Thyroid gland (tissue), 4 donors: ENCODE data around the gene SEMA5A. TPM values are rescaled to one million over a fixed set of nuclear protein-coding genes. Genes with fewer than 3 reads are reported as not detected.
A peak's percentile ranks its signal among the peaks of the same experiment; 100 is the strongest.

ENCODE experiments used
- DNase-seq, 2 donors: peaks; one replicate each; pipeline ENCODE4 v3.0.0-alpha.2; 2019
- H3K27ac ChIP-seq, 3 donors: fragments of 200-600 bp; sonication (generic); 1 replicate in 2 of 3; 2 replicates in 1 of 3; pipeline ENCODE4 v1.5.1; 2016 to 2019; ENCODE audit warnings: mild to moderate bottlenecking in 1 of 3, moderate library complexity in 1 of 3
- H3K27me3 ChIP-seq: fragments of 200-600 bp; sonication (generic); one replicate; pipeline ENCODE4 v1.5.1; 2019
- H3K36me3 ChIP-seq, 2 donors: fragments of 200-600 bp; sonication (generic); one replicate each; pipeline ENCODE4 v1.5.1; 2016 to 2019
- H3K4me1 ChIP-seq, 2 donors: fragments of 200-600 bp; sonication (generic); one replicate each; pipeline ENCODE4 v1.5.1; 2017 to 2019
- H3K4me3 ChIP-seq, 3 donors: fragments of 200-600 bp; sonication (generic); replicated peaks in 1 of 3; 1 replicate in 2 of 3; 2 replicates in 1 of 3; pipeline ENCODE4 v1.5.1; 2016; ENCODE audit warnings: mild to moderate bottlenecking in 1 of 3
- H3K9me3 ChIP-seq: fragments of 200-600 bp; sonication (generic); one replicate; pipeline ENCODE4 v1.5.1; 2017
- POLR2A ChIP-seq, 2 donors: fragments of 450-650 bp; IDR thresholded peaks; one replicate each; pipeline ENCODE4 v1.6.1; 2017; ENCODE audit warnings: antibody characterized with exemption in 2 of 2, mild to moderate bottlenecking in 2 of 2, moderate library complexity in 1 of 2
- WGBS, 2 donors: methylation state at CpG; one replicate each; pipeline ENCODE4 v1.1.5; 2017; 5-methylcytosine and 5-hydroxymethylcytosine counted together
- intact Hi-C: fragments of 100-400 bp; cut with DNase I; formaldehyde crosslinking; loops from one replicate; pipeline ENCODE4 v1.15.1; 2023
- total RNA-seq, 4 donors: library from RNA; depleted of rRNA; stranded (reverse); fragments of >200 nt; gene quantifications; one replicate each; pipeline ENCODE4 v1.2.3, GENCODE V29; 2016
- TF ChIP-seq, protein P1 (sequence below), 6 experiments: fragments of 200-600 bp in 3 of 6; fragments of 450-650 bp in 3 of 6; sonication (generic) in 3 of 6; IDR thresholded peaks; one replicate each; pipeline ENCODE4 v1.5.1; 2016 to 2019; ENCODE audit warnings: antibody characterized with exemption in 6 of 6, mild to moderate bottlenecking in 2 of 6, inconsistent platforms in 1 of 6, moderate library complexity in 1 of 6

SEMA5A gene
- total RNA-seq, 4 donors from 2014 or later: 1.8 to 8.4 (median 3.8) TPM

- no peak overlapping the region for H3K4me3 ChIP-seq
- WGBS, 2 donors: 36 to 39% methylated on average over 4 of the region's 4 CpGs
- intact Hi-C loops: no loop called here
- H3K36me3 ChIP-seq: no peaks in the 10 kb centered on the region
- no peaks in the 10 kb centered on the region for H3K9me3 ChIP-seq
- no peaks in the 10 kb centered on the region for H3K27me3 ChIP-seq
- no peak overlapping the region for H3K27ac ChIP-seq
- no peak for DNase-seq
- TF ChIP-seq, protein P1, sequence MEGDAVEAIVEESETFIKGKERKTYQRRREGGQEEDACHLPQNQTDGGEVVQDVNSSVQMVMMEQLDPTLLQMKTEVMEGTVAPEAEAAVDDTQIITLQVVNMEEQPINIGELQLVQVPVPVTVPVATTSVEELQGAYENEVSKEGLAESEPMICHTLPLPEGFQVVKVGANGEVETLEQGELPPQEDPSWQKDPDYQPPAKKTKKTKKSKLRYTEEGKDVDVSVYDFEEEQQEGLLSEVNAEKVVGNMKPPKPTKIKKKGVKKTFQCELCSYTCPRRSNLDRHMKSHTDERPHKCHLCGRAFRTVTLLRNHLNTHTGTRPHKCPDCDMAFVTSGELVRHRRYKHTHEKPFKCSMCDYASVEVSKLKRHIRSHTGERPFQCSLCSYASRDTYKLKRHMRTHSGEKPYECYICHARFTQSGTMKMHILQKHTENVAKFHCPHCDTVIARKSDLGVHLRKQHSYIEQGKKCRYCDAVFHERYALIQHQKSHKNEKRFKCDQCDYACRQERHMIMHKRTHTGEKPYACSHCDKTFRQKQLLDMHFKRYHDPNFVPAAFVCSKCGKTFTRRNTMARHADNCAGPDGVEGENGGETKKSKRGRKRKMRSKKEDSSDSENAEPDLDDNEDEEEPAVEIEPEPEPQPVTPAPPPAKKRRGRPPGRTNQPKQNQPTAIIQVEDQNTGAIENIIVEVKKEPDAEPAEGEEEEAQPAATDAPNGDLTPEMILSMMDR (IDR thresholded peaks at IDR 0.05): no peak
- no peak for TF ChIP-seq POLR2A (IDR thresholded peaks at IDR 0.05)
- H3K4me1 ChIP-seq: peaks cover 9 to 13% of the 10 kb centered on the region in 2 donors
Observed at GRCh38 chr5:9052421-9052820, 493.5 kb downstream of the SEMA5A start.

DNA sequence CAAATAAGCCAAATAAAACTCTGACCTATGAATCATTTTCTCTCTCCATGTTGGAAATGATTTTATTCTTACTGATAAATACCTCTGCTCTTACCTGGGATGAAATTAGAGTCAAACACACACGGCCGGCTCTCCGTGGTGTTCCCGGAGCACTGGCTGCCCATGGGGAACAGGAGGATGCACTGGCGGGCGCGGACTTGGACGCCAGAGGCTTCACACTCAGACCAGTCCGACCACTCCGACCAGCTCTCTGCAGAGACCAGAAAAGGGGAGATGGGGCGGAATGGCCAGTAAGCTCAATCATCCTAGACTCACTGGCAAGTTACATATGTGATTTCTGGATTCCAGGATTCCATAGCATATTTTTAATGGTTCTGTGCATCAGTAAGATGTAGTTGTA is 494.1 kb downstream of the SEMA5A start:
- intact Hi-C loops: no loop called here

DNA sequence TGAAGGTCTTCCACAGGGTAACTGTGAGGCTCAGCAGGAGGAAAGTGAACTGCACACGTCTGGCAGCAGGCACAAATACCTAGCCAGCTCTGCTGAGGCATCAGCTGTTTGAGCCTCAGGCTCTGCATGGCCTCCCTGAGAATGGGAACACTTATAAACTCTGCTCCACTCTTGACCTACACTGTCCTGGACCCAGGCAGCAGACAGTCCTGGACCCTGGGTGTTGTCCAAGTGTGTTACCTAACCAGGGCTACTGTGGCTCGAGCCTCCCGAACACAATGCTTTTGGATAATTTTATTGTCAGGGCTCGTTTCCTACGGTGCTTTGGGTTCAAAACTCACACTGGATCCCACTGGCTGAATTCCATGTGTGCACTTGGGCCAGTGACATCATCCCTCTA is 497.9 kb downstream of the SEMA5A start:
- Histone ChIP-seq H3K4me3 (no peak overlapping the region), H3K9me3 (no peaks in the 10 kb centered on the region), H3K27ac (no peak overlapping the region), H3K4me1 (peaks cover 9 to 26% of the 10 kb centered on the region in 2 donors), H3K36me3 (no peaks in the 10 kb centered on the region), H3K27me3 (no peaks in the 10 kb centered on the region)
- no peak for TF ChIP-seq POLR2A (IDR thresholded peaks at IDR 0.05)
- TF ChIP-seq, protein P1 (IDR thresholded peaks at IDR 0.05): no peak
- no peak for DNase-seq
- WGBS, 2 donors: 84 to 92% methylated on average over 5 of the region's 5 CpGs
- intact Hi-C loops: no loop called here

More for the DNA sequence above, 494.1 kb downstream of the SEMA5A start:
- no peaks in the 10 kb centered on the region for H3K27me3 ChIP-seq
- H3K36me3 ChIP-seq: no peaks in the 10 kb centered on the region
- WGBS, 2 donors: 93 to 94% methylated on average over 11 of the region's 11 CpGs
- H3K4me1 ChIP-seq: peaks cover 9 to 18% of the 10 kb centered on the region in 2 donors
- no peak overlapping the region for H3K4me3 ChIP-seq
- DNase-seq: no peak
- H3K9me3 ChIP-seq: no peaks in the 10 kb centered on the region
- no peak overlapping the region for H3K27ac ChIP-seq
- TF ChIP-seq POLR2A (IDR thresholded peaks at IDR 0.05): no peak
- TF ChIP-seq, protein P1 (IDR thresholded peaks at IDR 0.05): no peak

DNA sequence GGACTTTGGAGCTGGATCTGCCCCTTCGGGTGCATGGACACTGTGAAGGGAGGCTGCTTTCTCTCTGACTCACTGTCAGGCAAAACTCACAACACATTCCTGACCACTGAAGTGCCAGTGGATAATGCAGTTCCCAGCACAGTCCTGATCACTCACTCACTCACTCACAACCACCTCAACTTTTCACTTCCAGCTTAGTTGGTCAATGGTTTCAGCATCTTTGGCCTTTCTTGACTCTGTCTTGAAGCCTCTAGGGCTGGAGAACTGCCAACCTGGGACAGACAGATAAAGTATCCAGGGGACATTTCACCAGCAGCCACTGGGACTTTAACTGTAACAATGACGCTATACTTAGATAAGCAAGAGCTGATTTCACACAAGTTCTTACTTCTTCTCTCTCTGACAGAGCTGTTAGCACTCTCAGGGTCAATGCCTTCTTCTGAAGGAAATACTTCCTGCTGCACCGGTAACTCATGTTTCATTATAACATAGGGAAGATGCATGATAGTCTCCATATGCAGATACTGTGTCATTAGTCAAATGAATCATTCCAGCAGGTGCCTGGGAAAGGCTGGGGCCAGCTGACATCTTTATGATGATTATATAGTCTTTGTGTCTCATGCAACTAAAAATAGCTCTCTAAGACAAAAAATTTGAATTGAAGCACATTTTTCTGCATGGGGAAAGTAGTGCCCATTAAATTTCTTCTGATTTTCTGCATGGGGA is 499.0 kb downstream of the SEMA5A start:
- 43 to 78% methylated on average over 3 of the region's 3 CpGs for WGBS, 2 donors
- Histone ChIP-seq H3K4me3 (no peak overlapping the region), H3K27me3 (no peaks in the 10 kb centered on the region), H3K36me3 (no peaks in the 10 kb centered on the region), H3K27ac (no peak overlapping the region), H3K4me1 (peaks cover 0 to 16% of the 10 kb centered on the region in 2 donors), H3K9me3 (no peaks in the 10 kb centered on the region)
- TF ChIP-seq, protein P1 (IDR thresholded peaks at IDR 0.05): no peak
- TF ChIP-seq POLR2A (IDR thresholded peaks at IDR 0.05): no peak
- intact Hi-C loops: no loop called here
- DNase-seq: peak in 1 of 2 donors; percentile 39

DNA sequence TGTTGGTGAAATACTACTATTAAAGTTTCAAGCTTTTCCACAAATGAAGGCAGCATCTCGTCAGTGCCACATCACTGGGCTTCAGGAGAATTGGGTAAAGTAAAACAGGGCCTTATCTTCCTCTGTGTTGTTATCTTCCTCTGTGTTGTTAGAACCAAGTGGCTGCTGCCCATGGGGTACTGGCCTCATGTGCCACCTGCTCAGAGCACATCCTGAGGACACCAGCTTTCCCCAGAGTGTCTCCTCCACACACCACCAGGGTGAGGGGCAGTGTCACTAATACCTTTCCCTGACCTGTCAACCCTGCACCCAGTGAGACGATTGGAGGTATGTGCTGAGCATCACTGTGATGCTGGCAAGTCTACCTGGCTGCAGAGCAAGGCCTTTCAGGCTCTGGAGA is 499.9 kb downstream of the SEMA5A start:
- Histone ChIP-seq H3K4me3 (no peak overlapping the region), H3K27ac (no peak overlapping the region), H3K27me3 (no peaks in the 10 kb centered on the region), H3K36me3 (no peaks in the 10 kb centered on the region), H3K9me3 (no peaks in the 10 kb centered on the region), H3K4me1 (peaks cover 0 to 13% of the 10 kb centered on the region in 2 donors)
- TF ChIP-seq, protein P1 (IDR thresholded peaks at IDR 0.05): no peak
- TF ChIP-seq POLR2A (IDR thresholded peaks at IDR 0.05): no peak
- intact Hi-C loops: no loop called here
- DNase-seq: no peak
- 86 to 92% methylated on average over 2 of the region's 2 CpGs for WGBS, 2 donors
